Daoy (cell line): ENCODE results near the gene AKAP8L. TPM values are rescaled to one million over a fixed set of nuclear protein-coding genes. Genes with fewer than 3 reads are reported as not detected.

Experiments
- DNase-seq: peaks from one replicate; pipeline ENCODE4 v3.0.0-alpha.2; 2015; ENCODE audit warnings: low read depth
- total RNA-seq: library from RNA; depleted of rRNA; stranded (reverse); fragments of >200 nt; shearing (Covaris generic); gene quantifications from 2 replicates; pipeline ENCODE4 v1.2.3, GENCODE V29; 2014

AKAP8L gene
- total RNA-seq, 1 experiment from 2014 or later = 59.0 TPM

- DNase-seq = no peak
Observed at GRCh38 chr19:15436012-15436825, 17.4 kb upstream of the AKAP8L start.

DNA sequence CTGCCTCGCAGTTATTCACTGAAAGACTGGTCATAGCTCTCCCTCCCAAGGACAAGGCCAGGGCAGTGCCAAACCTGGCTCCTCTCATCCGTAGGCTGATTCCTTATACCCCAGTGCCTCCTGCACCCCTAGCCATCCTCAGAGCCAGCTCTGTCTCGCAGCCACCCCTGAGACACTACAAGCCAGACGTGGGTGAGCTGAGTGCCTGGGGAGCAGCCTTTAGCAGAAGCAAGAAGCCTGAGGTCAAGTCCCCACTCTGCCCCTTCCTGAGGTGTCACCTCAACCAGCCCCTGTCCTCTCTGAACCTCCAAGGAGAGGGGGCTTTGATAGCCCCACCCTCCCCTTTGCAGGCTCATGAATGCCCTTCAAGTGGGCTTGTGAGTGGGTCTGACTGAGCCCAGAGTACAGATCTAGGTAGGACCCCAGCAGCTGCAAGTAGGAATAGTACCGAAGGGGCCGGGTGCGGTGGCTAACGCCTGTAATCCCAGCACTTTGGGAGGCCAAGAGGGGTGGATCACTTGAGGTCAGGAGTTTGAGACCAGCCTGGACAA, 14.8 kb upstream of the AKAP8L start:
- no peak for DNase-seq

DNA sequence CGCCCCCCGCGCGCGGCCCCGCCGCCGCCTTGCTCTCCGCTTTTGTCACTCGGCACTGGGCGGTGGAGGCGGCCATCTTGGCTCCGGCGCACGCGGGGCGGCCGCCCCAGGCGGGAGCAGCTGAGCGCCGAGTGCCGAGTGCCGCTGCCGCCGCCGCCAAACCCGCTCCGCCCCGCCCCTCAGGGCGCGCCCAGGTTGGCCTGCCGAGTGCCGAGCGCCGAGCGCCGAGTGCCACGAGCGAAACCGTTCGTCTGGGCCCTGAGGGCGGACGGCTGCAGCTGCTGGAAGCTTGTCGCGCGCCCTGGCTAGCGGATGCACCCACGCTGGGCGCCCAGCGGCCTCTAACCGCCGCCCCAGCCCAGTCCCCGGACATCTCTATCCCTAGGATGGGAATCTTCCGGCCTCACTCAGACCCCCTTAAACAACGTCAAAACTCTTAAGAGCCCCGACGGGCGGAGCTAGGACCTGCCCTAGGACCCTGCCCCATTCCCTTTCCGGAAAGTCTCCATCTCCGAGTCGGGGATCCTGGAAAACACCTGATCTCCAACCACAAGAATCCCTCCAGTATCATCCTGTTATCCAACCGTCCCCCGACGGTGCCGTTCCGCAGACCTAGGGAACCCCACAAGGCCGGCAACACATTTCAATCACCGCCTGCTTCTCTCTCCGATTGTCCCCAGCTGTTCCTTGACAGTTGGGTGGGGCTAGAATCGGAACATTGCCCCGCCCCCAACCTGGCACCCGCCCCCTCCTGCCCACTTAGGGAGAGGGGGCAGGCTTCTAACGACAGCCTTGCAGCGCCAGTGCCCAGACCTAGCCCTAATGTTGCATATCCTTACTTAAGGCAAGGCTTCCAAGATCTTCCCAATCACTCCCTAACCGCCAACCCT, 14.1 kb upstream of the AKAP8L start:
- peak; percentile 96 for DNase-seq

DNA sequence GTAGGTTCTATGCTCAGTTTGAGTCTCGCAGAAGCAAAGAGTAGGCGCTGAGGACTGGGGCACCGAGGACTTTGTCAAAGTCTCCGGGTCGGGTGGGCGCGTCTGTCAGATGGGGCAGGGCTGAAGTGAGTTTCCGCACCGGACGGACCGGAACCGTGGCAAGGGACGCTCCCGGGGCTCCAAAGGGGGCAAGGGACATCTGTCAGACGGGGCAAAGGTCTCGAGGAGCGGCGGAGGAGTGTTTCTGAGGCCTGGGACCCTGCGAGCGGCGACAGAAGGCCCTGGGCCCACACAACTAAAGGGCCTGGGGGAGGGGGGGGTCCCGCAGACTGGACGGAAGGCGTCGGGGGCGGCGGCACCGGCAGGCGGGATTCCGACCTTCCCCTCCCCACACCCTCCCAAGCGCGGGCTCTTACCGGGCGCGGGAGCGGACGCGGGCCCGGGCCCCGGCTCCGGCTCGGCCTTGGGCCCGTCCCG, 13.3 kb upstream of the AKAP8L start:
- DNase-seq = no peak

GRCh38 chr19:15431396-15432017, 12.7 kb upstream of the AKAP8L start:
- DNase-seq = no peak

DNA sequence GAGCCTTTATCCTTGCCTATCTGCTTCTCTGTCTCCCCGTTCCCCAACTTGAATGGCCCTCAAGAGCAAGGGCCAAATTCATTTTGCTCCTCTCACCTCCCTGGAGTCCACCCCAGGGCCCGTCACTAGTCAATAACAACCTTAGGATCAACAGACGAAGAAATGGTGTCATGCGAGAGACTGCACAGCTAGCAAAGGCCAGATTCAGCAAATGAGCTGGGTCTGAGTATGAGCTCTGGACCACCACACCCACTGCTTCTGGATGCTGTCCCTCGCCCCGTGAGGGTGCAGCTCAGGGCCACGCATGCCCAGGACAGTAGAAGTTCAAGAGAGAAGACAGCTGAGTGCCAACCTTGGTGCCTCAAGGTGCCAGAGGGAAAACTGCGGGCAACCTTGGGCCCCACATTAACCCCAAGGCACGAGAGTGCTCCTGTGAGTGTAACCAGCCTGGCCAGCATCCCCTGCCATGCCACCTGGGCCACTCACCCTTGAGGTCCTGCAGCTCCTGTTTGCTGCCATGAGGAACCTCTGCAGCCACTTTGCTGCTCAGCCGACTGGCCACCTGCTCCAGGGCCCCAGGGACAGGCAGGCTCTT, 11.8 kb upstream of the AKAP8L start:
- no peak for DNase-seq

GRCh38 chr19:15429825-15430467, 11.2 kb upstream of the AKAP8L start:
- DNase-seq = no peak

GRCh38 chr19:15428956-15429824, 10.4 kb upstream of the AKAP8L start:
- no peak for DNase-seq

- DNase-seq = no peak
Observed at GRCh38 chr19:15427991-15428471, 9.2 kb upstream of the AKAP8L start.

- no peak for DNase-seq
Observed at GRCh38 chr19:15427350-15427700, 8.5 kb upstream of the AKAP8L start.

GRCh38 chr19:15426485-15427349, 7.9 kb upstream of the AKAP8L start:
- DNase-seq = no peak

- no peak for DNase-seq
Observed at GRCh38 chr19:15425321-15425950, 6.6 kb upstream of the AKAP8L start.

GRCh38 chr19:15424692-15425272, 6.0 kb upstream of the AKAP8L start:
- no peak for DNase-seq

GRCh38 chr19:15424121-15424520, 5.3 kb upstream of the AKAP8L start:
- no peak for DNase-seq

GRCh38 chr19:15423130-15423529, 4.3 kb upstream of the AKAP8L start:
- DNase-seq = no peak

DNA sequence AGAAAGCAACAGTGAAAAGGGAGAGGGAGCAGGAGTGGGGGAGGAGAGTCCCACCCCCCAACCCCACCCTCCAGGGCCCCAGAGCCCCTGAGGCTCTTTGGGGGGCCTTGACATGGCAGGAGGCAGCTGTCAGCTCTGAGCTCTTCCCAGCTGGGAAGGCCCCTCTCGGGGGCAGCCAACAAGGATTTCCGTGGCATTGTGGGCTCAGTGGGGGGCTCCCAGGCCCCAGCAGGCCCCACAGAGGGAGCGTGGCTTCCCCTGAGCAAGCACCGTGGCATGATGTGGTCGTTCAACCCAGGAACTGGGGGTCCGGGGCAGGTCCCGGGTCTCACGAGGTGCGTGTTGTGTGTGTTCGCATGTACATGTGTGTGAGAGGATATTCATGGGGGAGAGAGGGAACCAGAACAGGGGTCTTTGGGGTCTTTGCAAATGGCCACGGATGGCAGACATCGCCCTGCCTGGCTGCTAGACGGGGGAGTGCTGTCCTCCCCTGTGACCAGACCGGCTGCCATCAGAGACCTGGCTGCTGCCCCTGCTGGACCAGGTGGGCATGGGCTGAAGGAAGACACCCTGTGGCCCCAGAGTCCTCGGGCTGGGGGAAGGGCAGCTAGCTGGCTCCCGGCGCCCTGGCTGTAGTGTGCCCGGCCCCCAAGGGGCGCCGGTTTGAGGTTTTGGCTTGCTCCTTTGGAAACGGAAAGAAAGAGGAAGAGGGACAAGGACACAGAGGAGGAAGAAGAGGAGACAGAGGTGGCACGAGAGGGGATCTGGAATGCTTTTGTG, 3.7 kb upstream of the AKAP8L start:
- DNase-seq = no peak

DNA sequence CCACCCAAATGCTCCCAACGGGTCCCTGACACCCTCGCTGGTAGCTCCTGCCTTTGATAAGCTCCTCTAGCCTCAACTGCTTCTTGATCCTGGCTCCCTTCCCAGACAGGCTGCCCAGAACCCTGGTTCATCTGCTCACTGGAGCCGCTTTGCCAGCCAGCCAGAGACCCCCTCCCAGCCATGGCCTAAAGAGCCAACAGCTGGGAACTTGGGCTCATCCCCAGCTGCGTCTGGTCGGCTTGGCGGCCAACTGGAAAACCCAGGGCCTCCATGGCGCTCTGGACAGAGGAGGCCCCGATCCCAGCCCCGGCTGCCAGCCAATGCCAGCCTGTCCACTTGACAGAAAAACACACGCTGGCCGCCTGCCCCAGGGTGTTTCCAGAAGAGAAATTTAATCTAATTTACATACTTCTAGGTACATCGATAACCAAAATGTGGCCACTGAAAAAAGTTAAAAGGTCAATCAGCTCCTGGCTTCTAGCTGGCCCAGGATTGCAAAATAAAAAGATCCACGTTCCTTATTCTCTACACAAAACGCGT, 3.0 kb upstream of the AKAP8L start:
- no peak for DNase-seq
